ENCODE results near the gene KNDC1. TPM values are rescaled to one million over a fixed set of nuclear protein-coding genes. Genes with fewer than 3 reads are reported as not detected.

KNDC1 gene
- total RNA-seq, 1 experiment from 2014 or later: 1.7 TPM

- intact Hi-C loops (cut with micrococcal nuclease; ENCODE audit: unreplicated experiment): no loop called here
- ChIA-PET CTCF (no interaction called here), POLR2A (ENCODE audit: unreplicated experiment) (no interaction called here)
- no peak for TF ChIP-seq EZH2 (IDR thresholded peaks at IDR 0.05; ENCODE audit: low read depth)
- TF ChIP-seq CTCF (conservative IDR thresholded peaks at IDR 0.05): no peak
- Histone ChIP-seq H3K4me3 (no peak overlapping the region), H3K36me3 (ENCODE audit: low read depth) (no peaks in the 10 kb centered on the region), H3K9me2 (ENCODE audit: insufficient read depth) (no peaks in the 10 kb centered on the region), H3K27me3 (ENCODE audit: insufficient read depth, low read depth) (peaks cover 25% of the 10 kb centered on the region), H4K20me1 (ENCODE audit: insufficient read depth) (no peaks in the 10 kb centered on the region), H3K4me2 (no peak overlapping the region), H3K79me2 (ENCODE audit: low read depth) (no peaks in the 10 kb centered on the region), H3K4me1 (replicated peaks; ENCODE audit: insufficient read depth) (no peaks in the 10 kb centered on the region), H3K9me3 (ENCODE audit: insufficient read depth, low read depth) (no peaks in the 10 kb centered on the region), H3K27ac (no peak overlapping the region), H2AFZ (no peak overlapping the region), H3F3A (ENCODE audit: insufficient read depth, low read depth) (no peaks in the 10 kb centered on the region)
- no TSS peak for BruUV-seq (replicated peaks)
- DNase-seq: no peak
Measured at GRCh38 chr10:133205146-133205545, 45.1 kb downstream of the KNDC1 start.

GRCh38 chr10:133206356-133207040 lies 46.5 kb downstream of the KNDC1 start:
- DNase-seq: no peak
- no peaks in the 10 kb centered on the region for H3K36me3 ChIP-seq (ENCODE audit: low read depth)
- no TSS peak for BruUV-seq (replicated peaks)
- TF ChIP-seq CTCF (conservative IDR thresholded peaks at IDR 0.05) (no peak), EZH2 (IDR thresholded peaks at IDR 0.05; ENCODE audit: low read depth) (no peak)
- peaks cover 23% of the 10 kb centered on the region for H3K27me3 ChIP-seq (ENCODE audit: insufficient read depth, low read depth)
- no peak overlapping the region for H3K27ac ChIP-seq
- H4K20me1 ChIP-seq (ENCODE audit: insufficient read depth): no peaks in the 10 kb centered on the region
- no peak overlapping the region for H2AFZ ChIP-seq
- no peaks in the 10 kb centered on the region for H3F3A ChIP-seq (ENCODE audit: insufficient read depth, low read depth)
- intact Hi-C loops (cut with micrococcal nuclease; ENCODE audit: unreplicated experiment): no loop called here
- no peak overlapping the region for H3K4me3 ChIP-seq
- H3K9me3 ChIP-seq (ENCODE audit: insufficient read depth, low read depth): no peaks in the 10 kb centered on the region
- no peaks in the 10 kb centered on the region for H3K9me2 ChIP-seq (ENCODE audit: insufficient read depth)
- ChIA-PET CTCF (no interaction called here), POLR2A (ENCODE audit: unreplicated experiment) (no interaction called here)
- no peaks in the 10 kb centered on the region for H3K4me1 ChIP-seq (replicated peaks; ENCODE audit: insufficient read depth)
- no peaks in the 10 kb centered on the region for H3K79me2 ChIP-seq (ENCODE audit: low read depth)
- H3K4me2 ChIP-seq: no peak overlapping the region

GRCh38 chr10:133207041-133207600 lies 47.1 kb downstream of the KNDC1 start:
- DNase-seq: no peak
- Histone ChIP-seq H3F3A (ENCODE audit: insufficient read depth, low read depth) (no peaks in the 10 kb centered on the region), H2AFZ (no peak overlapping the region), H3K4me3 (no peak overlapping the region), H3K27me3 (ENCODE audit: insufficient read depth, low read depth) (peaks cover 20% of the 10 kb centered on the region), H3K79me2 (ENCODE audit: low read depth) (no peaks in the 10 kb centered on the region), H4K20me1 (ENCODE audit: insufficient read depth) (no peaks in the 10 kb centered on the region), H3K9me2 (ENCODE audit: insufficient read depth) (no peaks in the 10 kb centered on the region), H3K4me1 (replicated peaks; ENCODE audit: insufficient read depth) (no peaks in the 10 kb centered on the region), H3K9me3 (ENCODE audit: insufficient read depth, low read depth) (no peaks in the 10 kb centered on the region), H3K36me3 (ENCODE audit: low read depth) (no peaks in the 10 kb centered on the region), H3K27ac (no peak overlapping the region), H3K4me2 (no peak overlapping the region)
- intact Hi-C loops (cut with micrococcal nuclease; ENCODE audit: unreplicated experiment): no loop called here
- TF ChIP-seq EZH2 (IDR thresholded peaks at IDR 0.05; ENCODE audit: low read depth) (no peak), CTCF (conservative IDR thresholded peaks at IDR 0.05) (no peak)
- BruUV-seq (replicated peaks): no TSS peak
- ChIA-PET CTCF (no interaction called here), POLR2A (ENCODE audit: unreplicated experiment) (no interaction called here)
